ENCODE measurements around the gene APOBEC3G.

Gene APOBEC3G

GRCh38 chr22:39092111-39092862 is 15.2 kb downstream of the APOBEC3G start:
- no peak for DNase-seq

GRCh38 chr22:39094717-39095389 is 17.8 kb downstream of the APOBEC3G start:
- DNase-seq, result no peak

GRCh38 chr22:39095971-39096370 is 18.9 kb downstream of the APOBEC3G start:
- DNase-seq, result no peak

GRCh38 chr22:39097098-39098020 is 20.3 kb downstream of the APOBEC3G start, which contains the start of gene APOBEC3H:
APOBEC3H (plus strand) TSS chr22:39097244; CDS start chr22:39100279, 3,035 bp downstream.
- DNase-seq, result peak; percentile 13 to 15

- no peak for DNase-seq
Observed at GRCh38 chr22:39098026-39098425, 21.0 kb downstream of the APOBEC3G start.

- DNase-seq, result no peak
Observed at GRCh38 chr22:39098576-39098975, 21.5 kb downstream of the APOBEC3G start.

- no peak for DNase-seq
Observed at GRCh38 chr22:39101226-39101625, 24.2 kb downstream of the APOBEC3G start.

- DNase-seq, result no peak
Observed at GRCh38 chr22:39103431-39103830, 26.4 kb downstream of the APOBEC3G start.

GRCh38 chr22:39106326-39106725 is 29.3 kb downstream of the APOBEC3G start:
- no peak for DNase-seq

GRCh38 chr22:39108487-39108886 is 31.4 kb downstream of the APOBEC3G start:
- DNase-seq, result no peak

- DNase-seq, result no peak
Observed at GRCh38 chr22:39109361-39109760, 32.3 kb downstream of the APOBEC3G start.

GRCh38 chr22:39110631-39111561 is 33.8 kb downstream of the APOBEC3G start:
- peak in 1 of 2 experiments; percentile 4 for DNase-seq

GRCh38 chr22:39114112-39114511 is 37.0 kb downstream of the APOBEC3G start:
- DNase-seq, result no peak

GRCh38 chr22:39115570-39115969 is 38.5 kb downstream of the APOBEC3G start:
- no peak for DNase-seq

- no peak for DNase-seq
Observed at GRCh38 chr22:39115977-39116621, 39.0 kb downstream of the APOBEC3G start.

- peak; percentile 63 to 72 for DNase-seq
Observed at GRCh38 chr22:39117585-39118191, 40.6 kb downstream of the APOBEC3G start.

- no peak for DNase-seq
Observed at GRCh38 chr22:39120983-39121382, 43.9 kb downstream of the APOBEC3G start.

GRCh38 chr22:39122772-39123470 is 45.8 kb downstream of the APOBEC3G start:
- no peak for DNase-seq

GRCh38 chr22:39123751-39124581 is 46.9 kb downstream of the APOBEC3G start:
- no peak for DNase-seq
